HepG2 (cell line): ENCODE data around the gene TMEM35B. TPM values are rescaled to one million over a fixed set of nuclear protein-coding genes. Genes with fewer than 3 reads are reported as not detected.

Source experiments
- ATAC-seq: fragments of 200-7000 bp; cut with Tn5 transposase; 3 replicates; pipeline ENCODE4 v1.9.1; 2020; ENCODE audit warnings: mild to moderate bottlenecking, moderate library complexity
- BruUV-seq: library from RNA; stranded (reverse); fragments of 400-500 nt; replicated peaks from 2 replicates; lab custom pipeline; 2021; lab: Mats Ljungman, UMichigan
- CTCF ChIA-PET: fragments of 300-600 bp; formaldehyde crosslinking; extraction: SDS; loops from one replicate; lab custom pipeline; 2021; ENCODE audit warnings: low total read pairs, inconsistent platforms, low intra/inter-chr PET ratio; lab: Yijun Ruan, JAX
- POLR2A ChIA-PET: fragments of 350-600 bp; sonication (Branson Sonifier 250); formaldehyde crosslinking; loops from one replicate; lab custom pipeline; 2020; ENCODE audit warnings: antibody characterized with exemption, inconsistent platforms; lab: Yijun Ruan, JAX
- DNase-seq: peaks from one replicate; pipeline ENCODE4 v3.0.0-alpha.2; 2015; ENCODE audit warnings: low spot score
- FAIRE-seq: peaks from 3 replicates; lab custom pipeline; 2011; peaks lifted over from hg19 to GRCh38; lab: Jason Lieb, UNC
- H2AFZ ChIP-seq: one replicate; pipeline ENCODE4 v1.6.1; 2011; ENCODE audit warnings: low read length, inconsistent platforms
- H3K27ac ChIP-seq: fragments of 300-600 bp; 3 replicates; pipeline ENCODE4 v1.8.0; 2011; ENCODE audit warnings: mixed run types, mild to moderate bottlenecking, mixed read lengths, low read length, inconsistent platforms; ENCODE audit not compliant: insufficient read depth; ENCODE audit errors: extremely low read length
- H3K27me3 ChIP-seq, 2 experiments: fragments of 200-600 bp in 1 of 2; 2 replicates in 1 of 2; 3 replicates in 1 of 2; pipeline versions ENCODE4 v1.6.0 to v1.8.0; 2011; ENCODE audit warnings: low read length in 2 of 2, mild to moderate bottlenecking in 2 of 2, moderate library complexity in 2 of 2, inconsistent platforms in 1 of 2; ENCODE audit not compliant: insufficient read depth in 2 of 2, control insufficient read depth in 1 of 2
- H3K36me3 ChIP-seq, 2 experiments: fragments of 200-600 bp in 1 of 2; replicated peaks in 1 of 2; 2 replicates in 1 of 2; 3 replicates in 1 of 2; pipeline versions ENCODE4 v1.5.1 to v1.8.0; 2011; ENCODE audit warnings: low read length in 2 of 2, inconsistent platforms in 1 of 2; ENCODE audit not compliant: insufficient read depth in 2 of 2, control insufficient read depth in 1 of 2
- H3K4me1 ChIP-seq: 2 replicates; pipeline ENCODE4 v1.5.1; 2012; ENCODE audit warnings: low read length, inconsistent platforms; ENCODE audit not compliant: insufficient read depth
- H3K4me2 ChIP-seq: 2 replicates; pipeline ENCODE4 v1.6.0; 2011; ENCODE audit warnings: low read depth, low read length, inconsistent platforms
- H3K4me3 ChIP-seq, 3 experiments: fragments of 200-600 bp in 1 of 3; sonication (generic), shearing (Covaris generic) in 1 of 3; replicated peaks in 1 of 3; 2 replicates each; pipeline ENCODE4 v1.5.1; 2011 to 2016; ENCODE audit warnings: low read length in 3 of 3, inconsistent platforms in 2 of 3, low read depth in 2 of 3, mild to moderate bottlenecking in 2 of 3, control low read depth in 1 of 3, mixed read lengths in 1 of 3; ENCODE audit not compliant: insufficient read depth in 1 of 3
- H3K79me2 ChIP-seq: one replicate; pipeline ENCODE4 v1.6.1; 2011; ENCODE audit warnings: low read length, inconsistent platforms; ENCODE audit not compliant: insufficient read depth
- H3K9ac ChIP-seq: 2 replicates; pipeline ENCODE4 v1.6.0; 2011; ENCODE audit warnings: mild to moderate bottlenecking, low read depth, low read length, inconsistent platforms; ENCODE audit not compliant: insufficient read depth
- H3K9me3 ChIP-seq: 2 replicates; pipeline ENCODE4 v1.5.1; 2012; ENCODE audit warnings: mild to moderate bottlenecking, low read length
- H4K20me1 ChIP-seq: 2 replicates; pipeline ENCODE4 v1.6.0; 2011; ENCODE audit warnings: inconsistent platforms, mild to moderate bottlenecking, low read length, moderate library complexity; ENCODE audit not compliant: insufficient read depth
- CBFB ChIP-seq: sonication (generic); formaldehyde crosslinking; IDR thresholded peaks from 2 replicates; pipeline ENCODE4 v1.4.0; 2020; ENCODE audit warnings: missing genetic modification reagents
- KDM1A ChIP-seq: IDR thresholded peaks from 2 replicates; pipeline ENCODE4 v1.6.1; 2016; ENCODE audit warnings: missing compliant biosample characterization
- MAFK ChIP-seq, 2 experiments: IDR thresholded peaks in 1 of 2; conservative IDR thresholded peaks in 1 of 2; 2 replicates each; pipeline ENCODE4 v1.6.1; 2011; ENCODE audit warnings: improper control_type of control experiment in 2 of 2, low read length in 2 of 2
- SKI ChIP-seq: fragments of 450-650 bp; IDR thresholded peaks from one replicate; pipeline ENCODE4 v1.6.1; 2018; ENCODE audit warnings: mild to moderate bottlenecking; ENCODE audit not compliant: partially characterized antibody
- TOPORS ChIP-seq: sonication (generic); formaldehyde crosslinking; IDR thresholded peaks from 2 replicates; pipeline ENCODE4 v1.8.0; 2023; ENCODE audit warnings: mild to moderate bottlenecking, missing genetic modification reagents
- ZFAT ChIP-seq: sonication (generic); formaldehyde crosslinking; conservative IDR thresholded peaks from 2 replicates; pipeline ENCODE4 v1.8.1; 2023; ENCODE audit warnings: missing genetic modification reagents, inconsistent platforms
- ZNF138 ChIP-seq: sonication (generic); formaldehyde crosslinking; IDR thresholded peaks from 2 replicates; pipeline ENCODE4 v1.5.0; 2020; ENCODE audit warnings: mild to moderate bottlenecking, low read depth, missing genetic modification reagents
- ZNF354B ChIP-seq: sonication (generic); formaldehyde crosslinking; IDR thresholded peaks from 2 replicates; pipeline ENCODE4 v1.8.0; 2022; ENCODE audit warnings: mild to moderate bottlenecking, missing genetic modification reagents
- ZNF883 ChIP-seq: sonication (generic); formaldehyde crosslinking; IDR thresholded peaks from 2 replicates; pipeline ENCODE4 v1.5.1; 2020; ENCODE audit warnings: mild to moderate bottlenecking, missing genetic modification reagents; ENCODE audit errors: not compliant biosample characterization
- WGBS: methylation state at CpG from one replicate; pipeline ENCODE4 v1.1.6; 2017; ENCODE audit warnings: low lambda C conversion rate; 5-methylcytosine and 5-hydroxymethylcytosine counted together
- in situ Hi-C: cut with HindIII; loops from 2 replicates; pipeline ENCODE4 v1.10.0; 2017; ENCODE audit warnings: low pct_unique_long_range_greater_than_20kb; ENCODE audit not compliant: extremely low pct_ligation_motif_present
- intact Hi-C: fragments of 100-400 bp; cut with micrococcal nuclease; formaldehyde crosslinking; loops from one replicate; pipeline ENCODE4 v1.10.0; 2022; ENCODE audit not compliant: unreplicated experiment
- polyA plus RNA-seq, 8 experiments: library from polyadenylated mRNA; depleted of rRNA in 3 of 8; stranded (reverse) in 7 of 8; unstranded in 1 of 8; fragments of >200 nt; fragmentation: Illumina TruSeq in 4 of 8; extraction: Trizol in 4 of 8; gene quantifications; 2 replicates each; pipeline versions ENCODE4 v1.2.1 to v1.2.3, GENCODE V29; 2011 to 2016; ENCODE audit warnings: low read depth in 4 of 8, missing spikeins in 1 of 8, mixed read lengths in 1 of 8; ENCODE audit not compliant: insufficient read depth in 1 of 8
- total RNA-seq, 5 experiments: library from RNA; depleted of rRNA; stranded (reverse); fragments of >200 nt; fragmentation: Illumina TruSeq; extraction: Trizol; gene quantifications; 2 replicates each; pipeline ENCODE4 v1.2.3, GENCODE V29; 2016; ENCODE audit warnings: low read depth in 1 of 5
- TF ChIP-seq, protein P1 (sequence below): sonication (generic); formaldehyde crosslinking; IDR thresholded peaks from 2 replicates; pipeline ENCODE4 v1.4.0; 2020; ENCODE audit warnings: mild to moderate bottlenecking, missing genetic modification reagents, borderline replicate concordance
- TF ChIP-seq, protein P2 (sequence below): sonication (generic); formaldehyde crosslinking; IDR thresholded peaks from 2 replicates; pipeline ENCODE4 v1.4.0; 2020; ENCODE audit warnings: missing genetic modification reagents
- TF ChIP-seq, protein P3 (sequence below): sonication (generic); formaldehyde crosslinking; IDR thresholded peaks from 2 replicates; pipeline ENCODE4 v1.4.0; 2020; ENCODE audit warnings: mild to moderate bottlenecking, missing genetic modification reagents

The TMEM35B gene
- total and polyA plus RNA-seq, 2 of the 13 experiments (the other 11 are each of a cell fraction or from before 2014, with no cell fraction given), result 11.5 to 26.0 TPM

DNA sequence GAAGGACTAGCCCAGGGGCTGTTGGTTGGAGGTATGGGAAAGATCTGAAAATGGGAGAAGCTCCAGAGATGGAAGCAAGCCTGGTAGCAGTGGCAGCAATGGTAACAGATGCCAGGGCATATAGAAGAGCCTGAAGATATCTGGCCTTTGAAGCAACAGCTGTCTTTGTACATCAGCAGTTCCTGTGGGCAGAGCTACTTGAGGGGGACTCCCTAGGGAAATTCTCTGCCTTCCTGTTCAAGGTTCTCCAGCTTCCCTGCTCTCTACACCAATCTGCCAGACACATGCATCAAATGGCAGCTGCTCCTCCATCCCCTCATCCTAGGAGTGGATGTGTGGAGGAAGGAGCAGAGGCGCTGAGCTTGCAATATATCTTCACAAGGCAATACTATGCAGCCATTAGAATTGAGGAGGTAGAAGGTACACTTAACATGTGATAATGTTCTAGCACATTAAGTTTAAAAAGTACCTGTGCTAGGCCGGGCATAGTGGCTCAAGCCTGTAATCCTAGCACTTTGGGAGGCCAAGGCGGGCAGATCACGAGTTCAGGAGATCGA lies 2.2 kb downstream of the TMEM35B start:
- WGBS, result 94% methylated on average over 5 of the region's 5 CpGs

DNA sequence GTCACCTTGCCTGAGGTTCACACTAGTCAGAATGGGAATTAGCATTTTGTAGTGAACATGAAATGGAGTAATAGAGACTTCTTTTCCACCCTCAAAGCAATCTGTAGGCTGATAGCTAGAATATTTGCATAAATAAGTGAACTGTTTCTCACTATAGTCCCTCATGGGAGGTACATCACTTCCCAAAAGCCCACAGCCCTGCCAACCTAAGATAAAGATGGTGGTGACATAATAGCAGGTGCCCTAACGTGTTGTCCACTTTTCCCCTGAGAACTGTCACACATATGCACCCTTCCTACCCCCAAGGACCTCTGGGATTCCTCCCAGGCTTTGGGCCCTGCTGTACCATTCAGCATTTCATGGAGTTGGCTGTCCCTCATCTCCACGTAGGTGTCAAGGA lies 4.4 kb downstream of the TMEM35B start:
- no peaks in the 10 kb centered on the region for H4K20me1 ChIP-seq
- H3K9me3 ChIP-seq, result no peaks in the 10 kb centered on the region
- no peak overlapping the region for H3K27ac ChIP-seq
- BruUV-seq, result no TSS peak
- in situ Hi-C loops (no loop called here), intact Hi-C loops (no loop called here)
- ChIA-PET CTCF (no interaction called here), POLR2A (no interaction called here)
- no peak overlapping the region for H3K4me2 ChIP-seq
- peaks cover 53% of the 10 kb centered on the region for H3K4me1 ChIP-seq
- H3K9ac ChIP-seq, result no peak overlapping the region
- 75% methylated on average over 2 of the region's 2 CpGs for WGBS
- H2AFZ ChIP-seq, result no peak overlapping the region
- H3K4me3 ChIP-seq, result no peak overlapping the region
- peaks cover 3% of the 10 kb centered on the region for H3K79me2 ChIP-seq
- H3K36me3 ChIP-seq, result no peaks in the 10 kb centered on the region
- no peaks in the 10 kb centered on the region for H3K27me3 ChIP-seq
- no peak for ATAC-seq
- DNase-seq, result no peak
- FAIRE-seq, result no peak
- TF ChIP-seq ZFAT (CRISPR knock-in tag) (no peak), ZNF883 (no peak), SKI (no peak), TOPORS (CRISPR knock-in tag) (no peak), ZNF138 (CRISPR knock-in tag) (no peak), KDM1A (CRISPR knock-in tag) (no peak), CBFB (no peak)
- TF ChIP-seq, protein P1, sequence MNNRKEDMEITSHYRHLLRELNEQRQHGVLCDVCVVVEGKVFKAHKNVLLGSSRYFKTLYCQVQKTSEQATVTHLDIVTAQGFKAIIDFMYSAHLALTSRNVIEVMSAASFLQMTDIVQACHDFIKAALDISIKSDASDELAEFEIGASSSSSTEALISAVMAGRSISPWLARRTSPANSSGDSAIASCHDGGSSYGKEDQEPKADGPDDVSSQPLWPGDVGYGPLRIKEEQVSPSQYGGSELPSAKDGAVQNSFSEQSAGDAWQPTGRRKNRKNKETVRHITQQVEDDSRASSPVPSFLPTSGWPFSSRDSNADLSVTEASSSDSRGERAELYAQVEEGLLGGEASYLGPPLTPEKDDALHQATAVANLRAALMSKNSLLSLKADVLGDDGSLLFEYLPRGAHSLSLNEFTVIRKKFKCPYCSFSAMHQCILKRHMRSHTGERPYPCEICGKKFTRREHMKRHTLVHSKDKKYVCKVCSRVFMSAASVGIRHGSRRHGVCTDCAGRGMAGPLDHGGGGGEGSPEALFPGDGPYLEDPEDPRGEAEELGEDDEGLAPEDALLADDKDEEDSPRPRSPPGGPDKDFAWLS, result no peak
- TF ChIP-seq, protein P2, sequence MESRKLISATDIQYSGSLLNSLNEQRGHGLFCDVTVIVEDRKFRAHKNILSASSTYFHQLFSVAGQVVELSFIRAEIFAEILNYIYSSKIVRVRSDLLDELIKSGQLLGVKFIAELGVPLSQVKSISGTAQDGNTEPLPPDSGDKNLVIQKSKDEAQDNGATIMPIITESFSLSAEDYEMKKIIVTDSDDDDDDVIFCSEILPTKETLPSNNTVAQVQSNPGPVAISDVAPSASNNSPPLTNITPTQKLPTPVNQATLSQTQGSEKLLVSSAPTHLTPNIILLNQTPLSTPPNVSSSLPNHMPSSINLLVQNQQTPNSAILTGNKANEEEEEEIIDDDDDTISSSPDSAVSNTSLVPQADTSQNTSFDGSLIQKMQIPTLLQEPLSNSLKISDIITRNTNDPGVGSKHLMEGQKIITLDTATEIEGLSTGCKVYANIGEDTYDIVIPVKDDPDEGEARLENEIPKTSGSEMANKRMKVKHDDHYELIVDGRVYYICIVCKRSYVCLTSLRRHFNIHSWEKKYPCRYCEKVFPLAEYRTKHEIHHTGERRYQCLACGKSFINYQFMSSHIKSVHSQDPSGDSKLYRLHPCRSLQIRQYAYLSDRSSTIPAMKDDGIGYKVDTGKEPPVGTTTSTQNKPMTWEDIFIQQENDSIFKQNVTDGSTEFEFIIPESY (CRISPR knock-in tag), result no peak
- TF ChIP-seq, protein P3, sequence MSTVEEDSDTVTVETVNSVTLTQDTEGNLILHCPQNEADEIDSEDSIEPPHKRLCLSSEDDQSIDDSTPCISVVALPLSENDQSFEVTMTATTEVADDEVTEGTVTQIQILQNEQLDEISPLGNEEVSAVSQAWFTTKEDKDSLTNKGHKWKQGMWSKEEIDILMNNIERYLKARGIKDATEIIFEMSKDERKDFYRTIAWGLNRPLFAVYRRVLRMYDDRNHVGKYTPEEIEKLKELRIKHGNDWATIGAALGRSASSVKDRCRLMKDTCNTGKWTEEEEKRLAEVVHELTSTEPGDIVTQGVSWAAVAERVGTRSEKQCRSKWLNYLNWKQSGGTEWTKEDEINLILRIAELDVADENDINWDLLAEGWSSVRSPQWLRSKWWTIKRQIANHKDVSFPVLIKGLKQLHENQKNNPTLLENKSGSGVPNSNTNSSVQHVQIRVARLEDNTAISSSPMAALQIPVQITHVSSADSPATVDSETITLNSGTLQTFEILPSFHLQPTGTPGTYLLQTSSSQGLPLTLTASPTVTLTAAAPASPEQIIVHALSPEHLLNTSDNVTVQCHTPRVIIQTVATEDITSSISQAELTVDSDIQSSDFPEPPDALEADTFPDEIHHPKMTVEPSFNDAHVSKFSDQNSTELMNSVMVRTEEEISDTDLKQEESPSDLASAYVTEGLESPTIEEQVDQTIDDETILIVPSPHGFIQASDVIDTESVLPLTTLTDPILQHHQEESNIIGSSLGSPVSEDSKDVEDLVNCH (CRISPR knock-in tag), result no peak

More for the DNA sequence above, 2.2 kb downstream of the TMEM35B start:
- TSS peak; percentile 44 for BruUV-seq
- H2AFZ ChIP-seq, result no peak overlapping the region
- no peak overlapping the region for H3K27ac ChIP-seq
- TF ChIP-seq ZNF354B (CRISPR knock-in tag) (no peak), MAFK (conservative IDR thresholded peaks at IDR 0.05 in 1 of 2, IDR thresholded peaks at IDR 0.05 in 1 of 2; ENCODE audit: low read length in 2 of 2) (peak; percentile 58 to 68)
- TF ChIP-seq, all 625 proteins: peak for 1
- Histone ChIP-seq H4K20me1 (no peaks in the 10 kb centered on the region), H3K4me3 (no peak overlapping the region), H3K4me2 (no peak overlapping the region), H3K36me3 (no peaks in the 10 kb centered on the region), H3K9me3 (no peaks in the 10 kb centered on the region), H3K79me2 (peaks cover 3% of the 10 kb centered on the region), H3K4me1 (peaks cover 46% of the 10 kb centered on the region), H3K27me3 (no peaks in the 10 kb centered on the region), H3K9ac (no peak overlapping the region)
- FAIRE-seq (no peak), ATAC-seq (no peak), DNase-seq (no peak)
- intact Hi-C loops (no loop called here), in situ Hi-C loops (no loop called here)
- POLR2A ChIA-PET, result interaction anchor here (3.2 kb wide), 1 partner anchor 48 kb away, joined by 15 read pairs; the partner anchor contains the start of gene ZMYM6
- CTCF ChIA-PET, result no interaction called here
